Stimulated activated CD4-positive, alpha-beta T cell treated with anti-CD3 and anti-CD28 coated beads, Interleukin-4, amount 100 ng/mL, for 4 hours (primary cell): ENCODE data around the gene PEX1.
A peak's percentile ranks its signal among the peaks of the same experiment; 100 is the strongest.
"Not testable (repeated sequence)": the region's sequence is repeated elsewhere in the genome, so short reads cannot be mapped to it uniquely, and the experiment has no call there.

ENCODE experiments used
- DNase-seq, 2 experiments: peaks; one replicate each; pipeline ENCODE4 v3.0.0-alpha.2; 2020

PEX1 gene

DNA sequence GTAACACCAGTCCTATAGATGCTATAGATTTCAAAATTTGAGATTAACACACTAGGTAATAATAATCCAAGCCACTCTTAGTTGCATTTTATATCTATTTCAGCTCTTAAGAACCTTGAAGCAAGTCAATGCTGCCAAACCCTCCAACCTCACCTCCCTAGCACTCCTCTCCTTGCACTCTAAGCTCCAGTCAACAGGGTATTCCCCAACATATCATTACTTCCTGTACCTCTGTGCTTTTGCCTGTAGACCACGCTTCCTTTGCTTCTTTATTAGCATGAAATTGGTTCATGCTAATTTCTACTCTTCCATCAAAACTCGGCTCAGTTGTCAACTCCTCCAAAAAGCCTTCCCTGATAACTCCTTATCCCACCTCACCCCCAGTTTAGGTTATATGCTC, 24.6 kb downstream of the PEX1 start:
- no peak for DNase-seq

DNA sequence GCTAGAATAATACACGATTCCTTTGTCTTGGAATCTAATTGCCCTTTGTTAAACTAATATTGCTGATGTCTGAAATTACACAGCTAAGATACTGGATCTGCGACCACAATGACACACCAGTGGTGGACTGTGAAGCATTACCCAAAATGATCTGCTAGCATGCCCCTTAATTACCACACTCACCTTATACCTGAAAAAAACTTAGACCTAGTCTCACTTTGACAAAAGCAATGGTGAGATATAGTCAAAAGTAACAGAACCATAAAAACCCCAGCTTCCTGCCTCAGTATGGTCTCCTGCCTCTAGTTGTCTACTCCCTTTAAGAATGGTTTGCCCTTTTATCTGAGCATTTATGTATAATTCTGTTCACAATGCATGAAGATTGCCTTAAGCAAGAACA, 29.8 kb downstream of the PEX1 start:
- no peak for DNase-seq

GRCh38 chr7:92496876-92497275, 31.4 kb downstream of the PEX1 start:
- DNase-seq: no peak

- no peak for DNase-seq
These were observed 38.7 kb downstream of the PEX1 start for GRCh38 chr7:92489634-92490033.

GRCh38 chr7:92487804-92488203, 40.5 kb downstream of the PEX1 start:
- no peak for DNase-seq

DNA sequence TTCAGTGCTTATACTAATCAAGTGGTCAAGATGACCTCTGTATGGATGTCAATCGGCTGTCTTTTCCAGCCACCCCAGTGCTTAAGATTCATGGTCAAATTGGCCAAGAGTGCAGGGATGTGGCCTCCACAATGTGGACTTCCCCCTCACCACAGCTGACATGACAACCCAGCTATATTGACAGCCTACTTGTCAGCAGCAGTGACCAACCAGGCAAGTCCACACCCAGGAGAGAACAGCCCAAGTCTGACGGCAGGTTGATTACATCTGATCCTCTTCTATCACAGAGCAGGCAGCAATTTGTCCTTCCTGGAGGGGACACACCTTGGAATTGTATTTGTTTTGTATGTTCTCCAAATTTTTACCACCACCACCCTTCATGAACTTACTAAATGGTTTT, 42.3 kb downstream of the PEX1 start:
- DNase-seq: no peak

DNA sequence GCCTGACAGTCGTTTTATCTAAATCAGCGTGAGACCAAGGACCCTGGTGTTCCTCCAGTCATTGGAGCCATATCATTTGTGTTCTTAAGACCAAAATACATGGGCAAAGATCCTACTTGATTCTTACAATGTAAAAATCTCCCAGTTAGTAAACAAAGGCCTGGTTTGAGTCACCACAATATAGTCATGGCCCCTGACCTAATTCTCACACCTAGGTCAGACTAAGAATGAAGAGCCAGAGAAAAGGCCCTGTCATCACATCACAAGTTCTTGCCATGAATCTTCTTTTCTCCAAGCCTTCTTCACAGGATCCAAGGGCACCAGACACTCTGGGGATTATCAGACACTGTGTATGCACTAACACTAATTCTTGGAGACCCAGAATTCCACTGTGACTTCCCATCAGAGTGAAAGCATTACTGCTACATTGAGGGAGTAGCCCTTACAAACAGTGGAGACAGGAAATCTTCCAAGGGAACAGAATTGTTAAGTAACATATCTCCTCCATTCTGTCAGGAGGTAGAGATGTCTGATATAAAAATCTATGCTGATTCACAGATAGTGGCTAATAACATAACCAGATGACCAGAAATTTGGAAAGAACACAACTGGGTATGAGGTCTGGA, 42.9 kb downstream of the PEX1 start:
- no peak for DNase-seq

GRCh38 chr7:92484226-92484625, 44.1 kb downstream of the PEX1 start:
- not testable (repeated sequence) for DNase-seq

DNA sequence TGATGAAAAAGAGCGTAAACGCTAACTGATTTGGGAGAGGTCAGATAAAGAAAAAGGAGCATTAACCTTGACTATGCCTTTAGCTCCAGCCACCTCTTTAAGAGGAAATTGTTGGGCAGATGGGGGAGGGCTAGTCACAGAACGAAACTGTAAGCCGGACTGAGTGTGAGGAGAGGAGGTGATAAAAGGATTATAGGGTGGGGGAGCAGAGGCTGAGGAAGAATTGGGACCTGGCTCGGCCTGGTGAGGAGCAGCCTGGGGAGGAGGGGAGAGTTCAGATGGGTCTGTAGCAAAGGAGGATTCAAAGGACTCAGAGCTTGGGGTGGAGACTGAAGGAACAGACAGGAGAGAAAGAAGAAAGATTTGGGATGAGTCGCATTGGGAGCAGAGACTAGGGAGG, 44.7 kb downstream of the PEX1 start:
- DNase-seq: not testable (repeated sequence)

GRCh38 chr7:92479146-92479545, 49.2 kb downstream of the PEX1 start:
- DNase-seq: not testable (repeated sequence)

- DNase-seq: no peak
These were observed 49.6 kb downstream of the PEX1 start for GRCh38 chr7:92478711-92479110.

- no peak for DNase-seq
These were observed 50.2 kb downstream of the PEX1 start for GRCh38 chr7:92478095-92478494.

- DNase-seq: not testable (repeated sequence)
These were observed 50.6 kb downstream of the PEX1 start, which contains the start of gene ERVW-1 for GRCh38 chr7:92477681-92478080. Gene ERVW-1, minus strand, starts transcription at chr7:92477946. Its CDS starts 7,565 bp downstream, at chr7:92470381.

DNA sequence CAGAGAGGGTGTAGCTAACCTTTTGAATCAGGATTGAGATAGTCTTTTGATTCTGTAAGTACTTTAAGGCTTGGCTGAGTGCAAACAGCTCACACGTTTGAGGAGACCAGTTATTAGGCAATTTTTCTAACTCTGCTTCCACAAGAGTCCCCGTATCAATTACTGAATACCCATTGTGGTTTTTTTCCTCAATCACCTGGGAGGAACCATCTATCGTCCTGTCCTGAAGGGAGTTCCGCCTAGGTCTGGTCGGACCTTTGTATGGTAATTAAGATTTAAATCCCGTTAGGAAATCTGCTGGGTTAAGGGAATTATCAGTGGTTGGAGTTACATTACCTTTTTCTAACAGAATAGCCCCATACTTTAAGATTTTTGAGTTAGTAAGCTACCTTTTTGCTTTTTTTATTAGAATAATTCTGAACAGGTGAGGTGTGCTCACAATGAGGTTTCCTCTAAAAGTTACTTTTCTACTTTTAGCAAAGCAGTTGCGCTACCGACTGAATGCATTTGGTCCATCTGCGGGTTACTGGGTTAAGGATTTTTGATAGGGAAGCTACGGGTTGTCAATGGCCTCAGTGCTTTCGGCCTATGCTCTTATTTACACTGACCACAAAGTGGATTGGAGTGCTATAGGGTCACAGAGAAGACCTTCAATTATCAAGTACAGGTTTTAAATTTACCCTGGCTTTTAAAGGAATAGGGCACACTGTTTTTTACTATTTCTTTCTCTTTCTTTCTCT, 52.3 kb downstream of the PEX1 start:
- not testable (repeated sequence) for DNase-seq

- DNase-seq: not testable (repeated sequence)
These were observed 53.0 kb downstream of the PEX1 start for GRCh38 chr7:92475261-92475770.

GRCh38 chr7:92473989-92474388, 54.3 kb downstream of the PEX1 start:
- not testable (repeated sequence) for DNase-seq

GRCh38 chr7:92468589-92468988, 59.7 kb downstream of the PEX1 start:
- DNase-seq: not testable (repeated sequence)

DNA sequence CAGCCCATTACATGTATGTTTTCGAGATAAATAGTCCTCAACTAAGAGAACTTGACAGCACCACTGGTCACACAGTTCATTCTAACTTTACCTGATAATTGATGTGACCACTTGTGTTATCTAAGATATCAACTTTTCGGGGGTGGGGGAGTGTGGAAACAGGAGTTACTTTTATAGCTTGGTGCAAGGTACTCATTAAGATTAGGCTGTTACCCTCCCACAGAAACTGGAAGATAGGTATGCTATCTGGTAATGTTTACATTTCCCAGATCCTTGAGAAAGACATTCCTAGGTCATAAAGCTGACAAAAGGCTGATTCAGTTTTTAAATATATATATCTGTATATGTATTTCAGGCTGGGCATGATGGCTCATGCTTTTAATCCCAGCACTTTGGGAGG, 61.6 kb downstream of the PEX1 start:
- DNase-seq: no peak

GRCh38 chr7:92464515-92464914, 63.8 kb downstream of the PEX1 start:
- no peak for DNase-seq

GRCh38 chr7:92462560-92462959, 65.8 kb downstream of the PEX1 start:
- DNase-seq: no peak

DNA sequence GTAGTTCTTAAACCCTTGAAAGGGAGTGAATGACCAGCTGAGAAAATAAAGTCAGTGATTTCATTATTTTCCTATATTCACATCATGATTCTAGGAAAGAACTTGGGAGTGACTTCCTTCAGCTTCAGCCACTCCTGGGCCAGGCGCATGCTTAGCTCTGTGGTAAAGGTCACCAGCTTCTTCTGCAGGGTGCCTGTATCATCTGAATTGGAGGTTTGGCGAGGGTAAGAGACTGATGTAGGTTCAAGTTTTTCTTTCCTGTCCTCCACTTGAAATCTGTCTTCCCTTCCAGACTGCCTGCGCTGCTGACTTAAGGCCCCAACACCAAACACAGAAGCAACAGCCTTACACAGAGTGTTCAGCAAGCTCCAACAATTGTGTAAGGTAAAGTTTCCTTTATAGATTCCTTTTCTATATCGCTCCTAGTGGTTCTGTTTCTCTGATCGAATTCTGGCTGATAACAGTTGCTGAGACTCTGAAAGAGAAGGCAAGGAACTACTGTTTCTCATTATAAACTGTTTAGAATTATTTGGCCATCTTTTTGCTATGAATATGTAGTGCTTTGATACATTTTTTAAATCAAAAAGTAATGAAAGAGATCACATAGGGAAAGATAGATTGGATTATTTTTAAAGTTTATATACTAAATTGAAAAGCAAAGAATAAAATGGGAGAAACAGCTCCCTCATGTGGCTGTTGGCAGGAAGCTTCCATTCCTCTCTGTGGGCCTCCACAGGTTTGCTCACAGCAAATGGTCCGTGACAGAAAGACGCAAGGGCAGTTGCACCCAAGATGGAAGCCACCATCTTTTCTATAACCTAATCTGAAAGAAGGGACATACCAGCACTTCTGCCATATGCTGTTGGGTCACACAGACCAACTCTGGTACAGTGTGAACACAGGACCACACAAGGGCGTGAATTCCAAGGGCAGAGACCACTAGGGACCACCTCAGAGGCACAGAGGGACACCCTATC, 67.0 kb downstream of the PEX1 start:
- DNase-seq: peak in 1 of 2 experiments; percentile 3

DNA sequence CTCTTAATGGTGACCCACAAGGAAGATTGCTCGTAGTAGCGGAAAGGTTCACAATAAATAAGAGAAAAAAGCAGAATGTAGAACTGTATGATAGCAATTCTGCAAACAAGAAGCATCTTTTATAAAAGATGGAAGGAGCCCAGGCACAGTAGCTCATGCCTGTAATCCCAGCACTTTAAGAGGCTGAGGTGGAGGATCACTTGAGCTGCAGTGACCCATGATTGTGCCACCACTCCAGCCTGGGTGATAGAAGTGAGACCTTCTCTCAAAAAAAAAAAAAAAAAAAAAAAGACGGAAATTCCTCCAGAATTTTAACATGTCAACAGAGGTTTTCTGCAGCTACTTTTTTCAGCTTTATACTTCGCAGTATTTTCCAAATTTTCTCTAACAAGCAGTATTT, 67.8 kb downstream of the PEX1 start:
- DNase-seq: no peak

DNA sequence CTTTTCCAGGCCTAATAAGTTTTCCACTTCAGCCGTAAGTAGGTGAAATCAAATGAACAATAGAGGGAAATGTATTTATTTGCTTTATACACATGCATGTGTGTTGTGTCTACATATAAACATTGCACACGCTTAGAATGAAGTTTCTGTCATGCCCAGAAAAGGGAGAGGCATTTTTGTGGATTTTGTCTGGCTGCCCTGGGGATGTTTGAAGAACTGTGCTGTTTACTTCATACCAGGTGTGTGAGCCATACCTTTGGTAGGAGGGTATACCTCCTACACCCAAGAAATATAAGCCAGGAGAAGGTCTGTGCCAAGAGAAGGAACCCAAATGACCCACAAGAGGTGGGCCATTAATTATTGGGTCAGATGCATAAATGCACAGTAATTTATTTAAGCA, 68.2 kb downstream of the PEX1 start:
- no peak for DNase-seq
